IPS-18a (cell line): ENCODE measurements around the gene UVRAG.

ENCODE experiments used
- H3K27ac ChIP-seq: one replicate; pipeline ENCODE4 v1.5.1; 2013; ENCODE audit warnings: low read length
- H3K27me3 ChIP-seq: one replicate; pipeline ENCODE4 v1.6.1; 2013; ENCODE audit warnings: mild to moderate bottlenecking, low read length; ENCODE audit not compliant: control insufficient read depth, insufficient read depth
- H3K36me3 ChIP-seq: one replicate; pipeline ENCODE4 v1.6.1; 2013; ENCODE audit warnings: low read depth, low read length; ENCODE audit not compliant: control insufficient read depth
- H3K4me1 ChIP-seq: one replicate; pipeline ENCODE4 v1.6.1; 2013; ENCODE audit warnings: low read depth, low read length; ENCODE audit not compliant: control insufficient read depth
- H3K4me3 ChIP-seq: one replicate; pipeline ENCODE4 v1.5.1; 2013; ENCODE audit warnings: low read length
- H3K9ac ChIP-seq: one replicate; pipeline ENCODE4 v1.6.1; 2013; ENCODE audit warnings: mild to moderate bottlenecking, low read length, moderate library complexity
- H3K9me3 ChIP-seq: one replicate; pipeline ENCODE4 v1.6.1; 2013; ENCODE audit warnings: low read depth, low read length; ENCODE audit not compliant: control insufficient read depth

Gene UVRAG

DNA sequence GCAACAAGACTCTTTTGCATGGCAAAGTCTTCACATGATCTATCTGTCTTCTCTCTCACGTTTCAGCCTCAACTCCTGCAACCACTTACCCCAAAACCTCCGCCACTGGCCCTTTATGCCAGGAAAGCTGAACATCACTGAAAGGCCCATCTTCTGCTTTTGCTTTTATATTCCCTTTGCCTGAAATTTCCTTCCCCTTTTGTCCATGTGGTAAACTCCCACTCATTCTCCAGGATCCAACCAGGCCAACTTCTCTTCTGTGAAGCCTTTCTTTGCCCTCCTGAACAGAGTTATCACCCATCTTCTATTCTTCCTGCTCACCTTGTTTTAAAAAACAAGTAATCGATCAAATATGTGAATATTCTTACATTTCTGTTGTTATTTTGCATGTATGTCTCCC, 273.5 kb downstream of the UVRAG start:
- peaks cover 9% of the 10 kb centered on the region for H3K4me1 ChIP-seq
- H3K4me3 ChIP-seq, result no peak overlapping the region
- H3K27me3 ChIP-seq, result no peaks in the 10 kb centered on the region
- H3K36me3 ChIP-seq, result no peaks in the 10 kb centered on the region
- H3K9me3 ChIP-seq, result no peaks in the 10 kb centered on the region
- H3K27ac ChIP-seq, result no peak overlapping the region
- no peak overlapping the region for H3K9ac ChIP-seq

DNA sequence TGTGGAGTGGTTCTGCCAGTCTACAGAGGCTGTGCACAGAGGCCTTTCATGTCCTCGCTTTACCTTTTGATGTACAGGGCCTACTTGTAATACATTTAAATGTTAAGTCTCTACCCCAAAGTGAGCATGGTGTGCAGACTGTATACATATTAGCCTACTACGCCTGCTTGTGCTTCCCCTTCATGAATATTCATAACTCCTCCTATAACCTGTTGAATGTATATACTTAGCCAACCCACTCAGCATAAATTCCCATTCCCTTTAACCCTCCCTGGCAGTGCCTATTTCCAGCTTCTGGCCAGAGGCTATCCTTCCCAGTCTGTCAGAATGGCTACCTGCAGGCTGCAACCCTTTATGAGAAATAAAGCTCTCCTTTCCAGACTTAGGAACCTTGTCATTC, 275.2 kb downstream of the UVRAG start:
- no peaks in the 10 kb centered on the region for H3K9me3 ChIP-seq
- no peaks in the 10 kb centered on the region for H3K27me3 ChIP-seq
- H3K27ac ChIP-seq, result no peak overlapping the region
- peaks cover 7% of the 10 kb centered on the region for H3K4me1 ChIP-seq
- H3K4me3 ChIP-seq, result no peak overlapping the region
- no peak overlapping the region for H3K9ac ChIP-seq
- H3K36me3 ChIP-seq, result no peaks in the 10 kb centered on the region

DNA sequence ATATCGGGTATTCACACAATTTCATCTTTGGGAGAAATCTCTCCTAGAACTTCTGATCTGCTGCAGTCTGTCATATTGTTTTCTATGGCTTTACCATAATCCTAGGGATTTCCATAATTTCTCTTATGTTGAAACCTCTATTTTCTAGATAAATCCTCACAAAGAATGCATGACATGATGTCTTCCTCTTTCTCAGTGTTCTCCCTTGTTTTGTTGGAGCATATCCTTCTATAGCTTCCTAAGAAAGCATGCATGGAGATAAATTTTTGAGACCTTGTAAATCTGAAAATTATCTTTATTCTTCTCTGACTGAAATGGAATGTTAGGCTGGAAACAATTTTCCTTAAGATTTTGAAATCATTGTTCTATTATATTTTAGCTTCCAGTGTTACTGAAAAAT, 275.8 kb downstream of the UVRAG start:
- no peaks in the 10 kb centered on the region for H3K9me3 ChIP-seq
- no peaks in the 10 kb centered on the region for H3K36me3 ChIP-seq
- H3K4me1 ChIP-seq, result peaks cover 5% of the 10 kb centered on the region
- no peak overlapping the region for H3K4me3 ChIP-seq
- H3K9ac ChIP-seq, result no peak overlapping the region
- no peak overlapping the region for H3K27ac ChIP-seq
- H3K27me3 ChIP-seq, result no peaks in the 10 kb centered on the region

GRCh38 chr11:76094740-76095139, 279.7 kb downstream of the UVRAG start:
- Histone ChIP-seq H3K9ac (no peak overlapping the region), H3K4me3 (no peak overlapping the region), H3K4me1 (no peaks in the 10 kb centered on the region), H3K9me3 (no peaks in the 10 kb centered on the region), H3K36me3 (no peaks in the 10 kb centered on the region), H3K27me3 (no peaks in the 10 kb centered on the region), H3K27ac (no peak overlapping the region)

DNA sequence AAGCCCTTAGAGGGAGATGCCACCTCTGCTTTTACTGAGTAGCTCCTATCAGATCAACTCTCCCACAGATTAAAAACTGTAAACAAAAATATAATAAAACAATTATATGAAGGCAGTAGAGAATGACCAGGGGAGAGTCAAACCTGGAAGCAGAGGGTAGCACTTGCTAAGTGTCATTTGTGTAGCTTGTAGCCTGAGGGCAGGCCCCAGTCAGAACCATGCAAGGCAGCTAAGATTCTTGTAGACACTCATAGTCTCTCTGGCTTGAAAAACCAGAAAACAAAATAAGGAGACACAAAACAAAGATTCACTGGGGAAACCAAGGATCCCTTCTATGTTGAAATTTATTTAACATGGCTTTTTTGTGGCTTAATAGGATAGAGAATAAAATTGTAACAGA, 280.9 kb downstream of the UVRAG start:
- Histone ChIP-seq H3K27me3 (no peaks in the 10 kb centered on the region), H3K4me1 (no peaks in the 10 kb centered on the region), H3K9ac (no peak overlapping the region), H3K36me3 (no peaks in the 10 kb centered on the region), H3K27ac (no peak overlapping the region), H3K9me3 (no peaks in the 10 kb centered on the region), H3K4me3 (no peak overlapping the region)

GRCh38 chr11:76096552-76096951, 281.5 kb downstream of the UVRAG start:
- no peaks in the 10 kb centered on the region for H3K36me3 ChIP-seq
- no peaks in the 10 kb centered on the region for H3K9me3 ChIP-seq
- H3K27ac ChIP-seq, result no peak overlapping the region
- no peak overlapping the region for H3K9ac ChIP-seq
- no peak overlapping the region for H3K4me3 ChIP-seq
- H3K4me1 ChIP-seq, result no peaks in the 10 kb centered on the region
- H3K27me3 ChIP-seq, result no peaks in the 10 kb centered on the region

GRCh38 chr11:76102802-76103201, 287.8 kb downstream of the UVRAG start:
- Histone ChIP-seq H3K27me3 (no peaks in the 10 kb centered on the region), H3K4me3 (no peak overlapping the region)

GRCh38 chr11:76103460-76103859, 288.4 kb downstream of the UVRAG start:
- Histone ChIP-seq H3K27ac (no peak overlapping the region), H3K9me3 (no peaks in the 10 kb centered on the region), H3K4me3 (no peak overlapping the region), H3K9ac (no peak overlapping the region), H3K36me3 (no peaks in the 10 kb centered on the region), H3K4me1 (no peaks in the 10 kb centered on the region), H3K27me3 (no peaks in the 10 kb centered on the region)

More at GRCh38 chr11:76102802-76103201, 287.8 kb downstream of the UVRAG start:
- Histone ChIP-seq H3K4me1 (no peaks in the 10 kb centered on the region), H3K36me3 (no peaks in the 10 kb centered on the region), H3K27ac (no peak overlapping the region), H3K9me3 (no peaks in the 10 kb centered on the region), H3K9ac (no peak overlapping the region)

GRCh38 chr11:76104285-76104684, 289.3 kb downstream of the UVRAG start:
- H3K27me3 ChIP-seq, result no peaks in the 10 kb centered on the region
- H3K27ac ChIP-seq, result no peak overlapping the region
- H3K4me1 ChIP-seq, result no peaks in the 10 kb centered on the region
- H3K9ac ChIP-seq, result no peak overlapping the region
- no peak overlapping the region for H3K4me3 ChIP-seq
- no peaks in the 10 kb centered on the region for H3K9me3 ChIP-seq
- no peaks in the 10 kb centered on the region for H3K36me3 ChIP-seq

- no peaks in the 10 kb centered on the region for H3K36me3 ChIP-seq
- no peaks in the 10 kb centered on the region for H3K9me3 ChIP-seq
- no peaks in the 10 kb centered on the region for H3K4me1 ChIP-seq
- H3K4me3 ChIP-seq, result no peak overlapping the region
- no peaks in the 10 kb centered on the region for H3K27me3 ChIP-seq
- H3K9ac ChIP-seq, result no peak overlapping the region
- H3K27ac ChIP-seq, result no peak overlapping the region
Observed at GRCh38 chr11:76105637-76106036, 290.6 kb downstream of the UVRAG start.

GRCh38 chr11:76107971-76108370, 293.0 kb downstream of the UVRAG start:
- Histone ChIP-seq H3K4me1 (no peaks in the 10 kb centered on the region), H3K27me3 (no peaks in the 10 kb centered on the region), H3K9ac (no peak overlapping the region), H3K4me3 (no peak overlapping the region), H3K9me3 (no peaks in the 10 kb centered on the region), H3K27ac (no peak overlapping the region), H3K36me3 (no peaks in the 10 kb centered on the region)

DNA sequence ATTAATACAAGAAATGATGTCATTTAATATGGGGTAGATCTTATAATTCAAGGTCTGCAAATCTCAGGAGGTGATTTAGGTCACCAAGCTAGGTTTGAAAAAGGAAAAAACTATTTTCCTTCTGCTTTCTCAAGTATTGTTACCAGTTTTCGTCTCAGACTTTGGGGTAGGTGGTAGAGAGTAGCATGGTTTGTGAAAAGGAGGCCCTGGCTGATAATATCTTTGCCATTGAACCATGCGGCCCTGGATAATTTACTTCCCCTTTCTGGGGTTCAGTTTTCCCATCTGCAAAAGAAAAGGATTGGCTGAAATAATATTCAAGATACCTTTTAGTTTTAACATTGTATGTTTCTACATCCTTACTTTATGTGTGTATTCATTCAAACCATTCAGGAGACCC, 299.2 kb downstream of the UVRAG start:
- Histone ChIP-seq H3K4me1 (no peaks in the 10 kb centered on the region), H3K9ac (no peak overlapping the region), H3K27me3 (no peaks in the 10 kb centered on the region), H3K27ac (no peak overlapping the region), H3K4me3 (no peak overlapping the region), H3K36me3 (no peaks in the 10 kb centered on the region), H3K9me3 (no peaks in the 10 kb centered on the region)
